Measurements from ENCODE around the gene PPP2R5C. TPM values are rescaled to one million over a fixed set of nuclear protein-coding genes. Genes with fewer than 3 reads are reported as not detected.

Gene PPP2R5C
- total and polyA plus RNA-seq, 2 donors (not counting 3 experiments of a cell fraction or from before 2014, with no cell fraction given), result 42.6 to 83.6 TPM

DNA sequence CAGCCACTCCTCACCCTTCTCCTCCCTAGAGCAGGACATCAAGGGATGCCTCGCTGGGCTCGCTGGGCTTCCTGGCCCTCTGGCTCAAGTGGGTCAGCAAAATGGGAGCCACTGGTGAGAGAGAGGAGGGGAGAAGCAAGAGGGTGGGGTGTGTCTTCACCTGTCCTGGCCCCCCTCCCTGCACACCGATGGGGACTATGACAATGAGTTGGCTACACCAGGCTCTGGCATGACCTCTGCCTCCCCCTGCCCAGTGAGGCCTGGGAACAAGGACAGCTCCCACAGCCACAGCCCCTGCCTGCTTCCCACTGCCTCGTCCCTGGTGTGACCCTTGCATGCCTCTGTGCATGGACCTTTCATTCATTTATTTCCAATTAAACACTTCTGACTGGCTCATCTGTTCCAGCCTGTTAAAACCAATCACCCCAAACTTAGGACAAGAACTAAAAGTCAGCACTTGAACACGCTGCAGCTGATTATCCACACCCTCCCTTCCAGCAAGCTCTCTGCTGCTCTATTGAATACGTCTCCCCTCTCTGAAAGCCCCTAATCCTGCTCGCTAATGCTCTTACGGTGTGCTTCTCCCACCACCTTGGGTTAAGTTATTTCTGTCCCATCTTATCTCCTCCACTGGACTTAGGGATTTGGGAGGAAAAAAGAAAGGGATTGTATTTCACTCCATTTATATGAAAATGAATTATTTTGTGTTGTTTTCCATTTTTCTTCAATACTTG, 5.8 kb upstream of the PPP2R5C start:
- no peaks in the 10 kb centered on the region for H3K79me2 ChIP-seq (ENCODE audit: control insufficient read depth, insufficient read depth, low read length)
- no peaks in the 10 kb centered on the region for H3K36me3 ChIP-seq (ENCODE audit: control insufficient read depth in 2 of 2, extremely low read depth in 1 of 2, insufficient read depth in 2 of 2, low read length in 2 of 2)
- H3K27me3 ChIP-seq (ENCODE audit: control insufficient read depth in 2 of 2, insufficient read depth in 2 of 2, low read length in 2 of 2), result peaks cover 30 to 52% of the 10 kb centered on the region in 2 experiments
- H4K20me1 ChIP-seq (replicated peaks; ENCODE audit: control insufficient read depth, extremely low read depth, insufficient read depth, low read length), result no peaks in the 10 kb centered on the region
- DNase-seq (ENCODE audit: low read depth, low spot score), result no peak
- no peaks in the 10 kb centered on the region for H3K9me1 ChIP-seq (replicated peaks; ENCODE audit: control insufficient read depth, extremely low read depth, insufficient read depth, low read length)
- intact Hi-C loops (cut with micrococcal nuclease) (no loop called here), dilution Hi-C loops (cut with MboI; ENCODE audit: extremely low pct_ligation_motif_present, low sequenced_read_pairs) (no loop called here)
- TF ChIP-seq POLR2A (IDR thresholded peaks at IDR 0.05; ENCODE audit: low read depth, low read length) (no peak), FOS (IDR thresholded peaks at IDR 0.05; ENCODE audit: borderline replicate concordance, insufficient read depth, low read length) (no peak), JUN (IDR thresholded peaks at IDR 0.05; ENCODE audit: borderline replicate concordance, insufficient read depth, insufficient read length, low read depth) (no peak), GATA2 (IDR thresholded peaks at IDR 0.05; ENCODE audit: insufficient read depth, insufficient read length, low read depth, low read length) (no peak), POLR2AphosphoS5 (IDR thresholded peaks at IDR 0.05; ENCODE audit: insufficient read depth, low read depth, low read length) (no peak), EZH2 (IDR thresholded peaks at IDR 0.05; ENCODE audit: borderline replicate concordance, low read depth, low read length, severe bottlenecking) (no peak), MAX (IDR thresholded peaks at IDR 0.05; ENCODE audit: insufficient read depth, insufficient read length) (no peak), MYC (IDR thresholded peaks at IDR 0.05; ENCODE audit: low read depth, low read length) (no peak)
- TF ChIP-seq, protein P1, sequence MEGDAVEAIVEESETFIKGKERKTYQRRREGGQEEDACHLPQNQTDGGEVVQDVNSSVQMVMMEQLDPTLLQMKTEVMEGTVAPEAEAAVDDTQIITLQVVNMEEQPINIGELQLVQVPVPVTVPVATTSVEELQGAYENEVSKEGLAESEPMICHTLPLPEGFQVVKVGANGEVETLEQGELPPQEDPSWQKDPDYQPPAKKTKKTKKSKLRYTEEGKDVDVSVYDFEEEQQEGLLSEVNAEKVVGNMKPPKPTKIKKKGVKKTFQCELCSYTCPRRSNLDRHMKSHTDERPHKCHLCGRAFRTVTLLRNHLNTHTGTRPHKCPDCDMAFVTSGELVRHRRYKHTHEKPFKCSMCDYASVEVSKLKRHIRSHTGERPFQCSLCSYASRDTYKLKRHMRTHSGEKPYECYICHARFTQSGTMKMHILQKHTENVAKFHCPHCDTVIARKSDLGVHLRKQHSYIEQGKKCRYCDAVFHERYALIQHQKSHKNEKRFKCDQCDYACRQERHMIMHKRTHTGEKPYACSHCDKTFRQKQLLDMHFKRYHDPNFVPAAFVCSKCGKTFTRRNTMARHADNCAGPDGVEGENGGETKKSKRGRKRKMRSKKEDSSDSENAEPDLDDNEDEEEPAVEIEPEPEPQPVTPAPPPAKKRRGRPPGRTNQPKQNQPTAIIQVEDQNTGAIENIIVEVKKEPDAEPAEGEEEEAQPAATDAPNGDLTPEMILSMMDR (IDR thresholded peaks at IDR 0.05; ENCODE audit: extremely low read depth in 1 of 2, insufficient read depth in 1 of 2, low read depth in 1 of 2, low read length in 2 of 2), result no peak
- H3K9me3 ChIP-seq (replicated peaks; ENCODE audit: control insufficient read depth, insufficient read depth, low read length), result no peaks in the 10 kb centered on the region
- H2AFZ ChIP-seq (ENCODE audit: low read depth, low read length), result no peak overlapping the region
- no TSS peak for BruUV-seq (replicated peaks)
- H3K4me1 ChIP-seq (ENCODE audit: control insufficient read depth, extremely low read depth, insufficient read depth, low read length), result peaks cover 3% of the 10 kb centered on the region
- POLR2A ChIA-PET, result no interaction called here
- CTCF ChIA-PET, result interaction anchor here (3.4 kb wide), 1 partner anchor 15 kb away, joined by 10 read pairs; no protein-coding TSS in a partner anchor
- no peak overlapping the region for H3K27ac ChIP-seq (ENCODE audit: insufficient read depth, low read depth, low read length)
- no peak overlapping the region for H3K4me3 ChIP-seq (replicated peaks in 1 of 3; ENCODE audit: insufficient read depth in 1 of 3, low read depth in 1 of 3, low read length in 3 of 3)
- no peak overlapping the region for H3K9ac ChIP-seq (replicated peaks; ENCODE audit: extremely low read depth, insufficient read depth, low read length)
- no peak overlapping the region for H3K4me2 ChIP-seq (ENCODE audit: insufficient read depth, low read length)
- FAIRE-seq, result no peak
